GM21381 (cell line): Measurements from ENCODE around the gene TAS2R38.
"Not testable (repeated sequence)": the region's sequence is repeated elsewhere in the genome, so short reads cannot be mapped to it uniquely, and the experiment has no call there.

Source experiments
- ATAC-seq: cut with Tn5 transposase; IDR thresholded peaks from one replicate; pipeline ENCODE4 v1.9.1; 2021; ENCODE audit warnings: mild to moderate bottlenecking, moderate library complexity; ENCODE audit not compliant: unreplicated experiment

TAS2R38 gene

DNA sequence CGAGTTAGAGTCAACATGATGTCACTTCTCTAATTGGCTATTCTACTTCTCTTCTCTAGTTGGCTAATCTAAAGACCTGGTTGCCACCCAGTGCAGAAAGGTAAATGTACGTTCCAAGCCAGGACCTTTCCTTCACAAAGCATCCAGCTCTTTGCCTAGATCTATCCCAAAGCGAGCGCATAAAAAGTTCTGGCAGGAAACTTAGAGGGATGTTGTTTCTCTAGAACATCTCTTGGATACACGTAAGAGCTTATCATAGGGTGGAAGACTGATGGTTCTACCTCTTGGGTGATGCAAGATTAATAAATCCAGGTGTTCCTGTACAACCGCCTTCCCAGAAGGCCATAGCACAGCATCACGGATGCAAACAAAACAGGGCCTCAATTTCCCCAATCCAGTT lies at the start of gene TAS2R38:
Gene TAS2R38, minus strand, starts transcription at position 101 of the 400 bp plus-strand sequence. Its CDS starts 84 bp downstream, at position 17.
- no peak for ATAC-seq

DNA sequence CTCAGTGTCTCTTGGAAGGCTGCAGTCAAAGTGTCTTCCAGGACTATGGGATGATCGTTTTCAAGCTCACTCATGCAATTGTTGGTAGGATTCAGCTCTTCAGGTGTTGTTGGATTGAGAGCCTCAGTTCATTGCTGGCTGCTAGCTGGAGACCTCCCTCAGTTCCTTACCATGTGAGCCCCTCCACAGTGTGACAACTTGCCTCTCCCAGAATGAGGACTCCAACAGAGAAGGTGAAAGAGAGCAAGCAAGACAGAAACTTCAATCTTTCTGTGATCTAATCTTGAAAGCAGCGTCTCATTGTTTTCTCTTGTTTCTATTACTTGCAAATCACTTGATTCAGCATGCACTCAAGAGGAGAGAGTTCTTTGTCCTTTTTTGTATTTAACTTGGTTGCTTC lies 44.6 kb upstream of the TAS2R38 start:
- ATAC-seq = no peak

GRCh38 chr7:142017451-142017850 lies 43.9 kb upstream of the TAS2R38 start:
- ATAC-seq = no peak

DNA sequence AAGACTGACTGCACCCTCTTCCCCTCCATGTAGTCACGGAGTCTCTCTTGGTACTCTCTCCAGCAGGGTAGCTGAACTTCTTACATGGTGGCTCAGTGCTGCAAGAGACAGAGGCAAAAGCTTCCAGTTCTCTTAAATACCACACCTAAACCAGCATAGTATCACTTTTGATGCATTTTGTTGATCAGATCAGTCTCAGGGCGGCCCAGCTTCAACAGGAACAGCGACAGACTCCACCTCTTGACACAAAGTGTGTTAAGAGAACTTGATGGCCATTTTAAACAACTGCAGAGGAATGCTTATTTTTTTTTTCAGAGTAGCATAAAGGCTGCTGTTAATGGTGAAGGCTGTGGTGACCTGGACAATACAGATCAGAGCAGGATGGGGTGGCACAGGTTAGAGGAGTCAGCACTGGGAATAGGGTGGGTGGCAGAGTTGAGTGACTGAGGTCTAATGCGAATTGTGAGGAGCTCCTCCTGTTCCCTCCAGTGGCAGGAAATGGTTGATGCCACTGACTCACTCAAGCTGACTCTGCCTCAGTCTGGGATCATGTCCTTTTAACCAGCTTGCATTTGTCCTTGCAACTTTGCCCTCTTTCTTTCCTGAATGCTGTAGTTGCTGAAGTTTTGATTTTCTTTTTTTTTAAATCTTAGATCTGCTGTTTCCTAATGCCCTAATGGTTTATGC lies 39.4 kb upstream of the TAS2R38 start:
- ATAC-seq = no peak

- no peak for ATAC-seq
These were observed 37.5 kb upstream of the TAS2R38 start for GRCh38 chr7:142010952-142011548.

DNA sequence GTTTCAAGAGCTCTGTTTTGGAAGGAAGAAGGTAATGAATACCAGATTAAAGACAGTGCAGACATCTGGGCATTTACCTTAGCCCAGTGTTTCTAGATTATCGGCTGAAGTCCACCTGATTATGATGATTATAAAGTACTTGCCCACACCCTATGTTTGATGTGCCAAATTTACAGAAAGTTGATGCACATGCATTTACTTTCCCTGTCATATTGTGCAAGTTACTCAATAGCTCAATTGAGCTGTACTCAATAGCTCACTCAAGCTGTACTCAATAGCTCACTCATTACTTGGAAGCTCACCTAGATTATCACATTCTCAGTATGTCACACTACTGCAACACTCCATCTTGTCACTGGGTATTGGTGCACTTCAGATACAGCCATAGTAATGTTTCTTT lies 35.6 kb upstream of the TAS2R38 start:
- no peak for ATAC-seq

- no peak for ATAC-seq
These were observed 33.0 kb upstream of the TAS2R38 start for GRCh38 chr7:142006577-142006976.

DNA sequence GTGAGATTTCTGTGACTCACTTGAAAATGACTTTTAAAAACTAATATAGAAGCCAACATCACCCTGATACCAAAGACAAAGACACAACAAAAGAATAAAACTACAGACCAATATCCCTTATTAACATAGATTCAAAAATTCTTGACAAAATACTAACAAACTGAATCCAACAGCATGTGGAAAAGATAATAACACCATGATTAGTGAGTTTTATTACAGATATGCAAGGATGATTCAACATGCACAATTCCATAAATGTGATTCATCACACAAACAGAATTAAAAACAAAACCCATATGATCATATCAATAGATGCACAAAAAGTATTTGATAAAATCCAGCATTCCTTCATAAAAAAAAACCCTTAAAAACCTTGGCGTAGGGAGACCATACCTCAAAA lies 28.6 kb upstream of the TAS2R38 start:
- ATAC-seq = no peak

- no peak for ATAC-seq
These were observed 27.7 kb upstream of the TAS2R38 start for GRCh38 chr7:142001163-142001874.

- no peak for ATAC-seq
These were observed 26.7 kb upstream of the TAS2R38 start for GRCh38 chr7:142000244-142000643.

- no peak for ATAC-seq
These were observed 25.6 kb upstream of the TAS2R38 start for GRCh38 chr7:141999058-141999623.

GRCh38 chr7:141993354-141993753 lies 19.8 kb upstream of the TAS2R38 start:
- no peak for ATAC-seq

DNA sequence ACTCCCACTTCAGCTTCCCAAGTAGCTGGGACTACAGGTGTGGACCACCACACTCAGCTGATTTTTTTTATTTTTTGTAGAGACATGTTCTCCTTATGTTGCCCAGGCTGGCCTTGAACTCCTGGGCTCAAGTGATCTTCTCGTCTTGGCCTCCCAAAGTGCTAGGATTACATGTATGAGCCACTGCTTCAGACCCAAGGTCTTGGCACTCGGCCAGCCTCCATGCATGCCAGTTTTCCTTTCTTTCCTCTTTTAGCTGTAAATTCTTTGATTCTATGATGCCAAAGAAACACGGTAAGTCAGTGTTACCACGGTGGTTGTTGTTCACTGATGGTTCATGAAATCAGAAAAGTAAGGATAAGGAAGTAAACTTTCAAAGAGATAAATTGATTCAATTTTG lies 19.1 kb upstream of the TAS2R38 start:
- no peak for ATAC-seq

DNA sequence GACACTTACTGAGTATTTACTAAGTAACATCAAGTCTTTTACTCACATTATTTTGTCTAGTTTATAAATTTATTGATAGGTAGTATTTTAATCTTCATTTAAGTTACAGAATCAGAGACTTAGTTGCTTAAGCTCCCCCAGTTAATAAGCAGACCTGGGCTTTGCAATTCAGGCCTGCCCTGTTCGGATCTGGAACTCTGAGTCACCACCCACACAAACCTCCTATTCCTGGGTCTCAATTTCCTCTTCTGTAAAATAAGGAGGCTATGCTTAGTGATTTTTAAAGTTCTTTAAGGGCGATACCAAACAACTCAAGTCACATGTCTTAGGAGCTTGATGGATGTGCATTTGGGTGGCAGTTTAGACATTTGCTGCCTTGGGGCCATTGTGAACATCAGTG lies 18.6 kb upstream of the TAS2R38 start:
- ATAC-seq = no peak

- no peak for ATAC-seq
These were observed 17.6 kb upstream of the TAS2R38 start for GRCh38 chr7:141991140-141991539.

DNA sequence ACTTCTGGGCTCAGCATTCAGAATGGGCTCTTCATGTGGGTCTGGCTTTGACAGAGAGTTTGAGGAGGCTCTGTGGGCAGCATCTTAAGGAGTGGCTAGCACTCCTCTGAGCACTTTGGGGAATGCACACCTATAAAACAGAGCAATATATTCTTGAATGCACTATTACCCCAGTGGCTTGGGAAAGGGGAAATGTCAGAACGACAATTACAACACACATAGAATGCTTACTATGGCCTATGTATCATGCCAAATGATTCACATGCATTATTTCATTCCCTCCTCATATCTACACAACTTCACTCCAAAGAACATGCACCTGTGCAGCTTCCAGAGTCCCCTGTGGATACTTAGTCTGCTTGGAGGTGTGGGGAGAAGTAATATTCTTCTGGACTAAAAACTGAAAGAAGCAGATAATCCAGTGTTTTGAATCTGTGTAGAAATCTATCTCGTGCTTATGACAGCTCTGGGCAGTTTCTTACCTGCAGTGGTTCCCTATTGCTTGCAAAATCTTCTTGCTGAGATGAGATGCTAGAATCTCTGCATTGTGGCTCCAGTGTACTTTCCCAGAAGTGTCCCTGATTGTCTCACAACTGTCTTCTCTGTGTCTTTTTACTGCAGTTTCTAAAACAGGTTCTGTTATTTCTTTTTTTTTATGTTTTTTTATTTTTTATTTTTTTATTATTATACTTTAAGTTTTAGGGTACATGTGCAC lies 16.6 kb upstream of the TAS2R38 start:
- ATAC-seq = no peak

GRCh38 chr7:141987803-141988202 lies 14.2 kb upstream of the TAS2R38 start:
- not testable (repeated sequence) for ATAC-seq

- no peak for ATAC-seq
These were observed 13.3 kb upstream of the TAS2R38 start for GRCh38 chr7:141986923-141987322.

GRCh38 chr7:141985926-141986325 lies 12.4 kb upstream of the TAS2R38 start:
- ATAC-seq = not testable (repeated sequence)

GRCh38 chr7:141979568-141979967 lies 6.0 kb upstream of the TAS2R38 start:
- no peak for ATAC-seq

- no peak for ATAC-seq
These were observed 4.8 kb upstream of the TAS2R38 start for GRCh38 chr7:141978351-141978750.
